HG03175 (cell line): ENCODE measurements around the gene ERG28.

ENCODE experiments used
- ATAC-seq: cut with Tn5 transposase; IDR thresholded peaks from one replicate; pipeline ENCODE4 v1.9.1; 2021; ENCODE audit warnings: mild to moderate bottlenecking, moderate library complexity; ENCODE audit not compliant: unreplicated experiment

ERG28 gene

GRCh38 chr14:75660238-75660629 lies 442 bp downstream of the ERG28 start:
- no peak for ATAC-seq

DNA sequence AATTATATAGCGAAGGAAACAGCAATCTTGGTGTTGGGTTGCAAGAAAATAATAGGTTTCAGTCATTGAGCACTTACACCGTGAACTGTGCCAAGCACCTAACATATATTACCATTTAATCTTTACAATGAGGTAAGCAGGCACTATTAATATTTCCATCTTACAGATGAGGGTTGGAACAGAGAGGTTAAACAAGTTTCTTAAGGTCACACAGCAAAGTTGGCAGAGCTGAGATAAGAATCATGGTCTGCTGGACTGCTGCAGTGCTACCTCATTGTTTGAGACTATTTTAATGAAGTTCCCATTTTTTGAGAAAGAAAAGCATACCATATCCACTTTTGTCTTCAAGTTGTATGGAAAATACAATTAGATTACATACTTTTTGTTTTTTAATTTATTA lies 1.7 kb downstream of the ERG28 start:
- no peak for ATAC-seq

DNA sequence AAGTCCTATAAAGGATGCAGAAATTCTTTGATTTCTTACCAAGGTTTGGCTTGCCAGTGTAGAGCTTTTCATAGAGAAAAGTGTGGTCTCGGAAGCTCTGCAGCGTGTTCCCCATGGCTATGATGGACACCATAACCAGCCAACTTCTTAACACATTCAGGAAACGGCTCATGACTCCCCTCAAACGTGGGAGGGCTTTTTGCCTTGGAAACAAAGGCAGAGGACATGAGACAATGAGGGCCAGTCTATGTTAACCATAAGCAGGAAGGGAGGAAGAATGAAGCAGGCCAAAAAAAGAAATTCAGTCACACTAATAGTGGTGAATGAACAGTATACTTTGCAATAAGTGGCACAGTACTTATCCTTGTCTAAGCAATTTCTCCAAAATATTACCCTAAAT lies 3.3 kb downstream of the ERG28 start:
- no peak for ATAC-seq

GRCh38 chr14:75655235-75655634 lies 5.4 kb downstream of the ERG28 start:
- no peak for ATAC-seq

- peak; percentile 59 for ATAC-seq
Measured at GRCh38 chr14:75654127-75654732, 6.4 kb downstream of the ERG28 start.

DNA sequence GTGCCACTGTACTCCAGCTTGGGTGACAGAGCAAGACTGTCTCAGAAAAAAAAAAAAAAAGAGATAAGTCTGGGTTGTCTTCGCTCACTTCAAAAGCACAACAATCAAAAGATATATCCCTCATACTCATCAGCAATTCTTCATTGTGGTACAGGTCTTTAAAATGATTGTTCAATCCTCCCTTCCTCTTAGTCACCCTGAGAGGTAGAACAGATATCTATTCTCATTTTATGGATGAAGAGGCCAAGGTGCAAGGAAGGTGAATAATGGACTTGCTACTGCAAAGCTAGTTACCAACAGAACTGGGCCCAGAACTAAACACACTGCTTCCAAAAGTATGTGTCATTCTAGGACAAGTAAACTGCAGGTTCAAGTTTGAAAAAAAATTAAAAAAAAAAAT lies 7.1 kb downstream of the ERG28 start:
- no peak for ATAC-seq

DNA sequence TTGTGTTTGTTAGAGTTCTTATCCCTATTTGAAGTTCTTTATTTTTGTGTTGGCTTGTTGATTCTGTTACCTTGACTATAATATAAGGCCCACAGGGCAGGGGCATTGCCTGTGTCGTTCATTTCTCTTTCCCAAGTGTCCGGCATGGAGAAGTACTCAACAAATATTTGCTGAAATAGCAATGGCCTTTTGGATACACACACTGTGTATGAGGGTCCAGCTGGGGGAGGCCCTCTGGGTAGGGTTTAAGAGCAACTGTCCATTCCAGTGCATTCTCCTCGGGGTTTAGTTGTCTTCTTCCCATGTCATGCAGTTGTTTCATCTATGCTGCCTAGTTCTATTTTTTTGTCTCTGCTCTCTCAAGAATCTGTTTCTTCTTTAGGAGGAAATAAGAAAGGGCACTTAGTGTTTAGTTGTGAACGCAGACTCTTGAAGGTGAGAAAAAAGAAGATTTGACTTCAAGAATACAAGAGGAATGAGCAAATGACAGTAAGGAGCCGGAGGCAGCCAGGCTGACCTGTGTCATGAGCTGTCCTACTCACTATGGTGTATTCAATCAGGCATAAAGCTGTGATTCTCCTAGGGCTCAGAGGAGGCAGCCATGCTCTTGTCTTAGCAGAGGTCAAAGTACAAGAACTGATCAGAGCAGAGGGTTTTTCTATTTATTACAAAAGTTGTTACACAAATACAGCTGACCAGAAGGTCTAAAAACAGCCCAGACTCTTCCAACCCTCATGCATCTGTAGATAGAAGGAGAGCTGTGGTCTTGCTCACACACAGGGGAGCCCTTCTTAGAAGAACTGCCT lies 10.2 kb downstream of the ERG28 start:
- no peak for ATAC-seq

DNA sequence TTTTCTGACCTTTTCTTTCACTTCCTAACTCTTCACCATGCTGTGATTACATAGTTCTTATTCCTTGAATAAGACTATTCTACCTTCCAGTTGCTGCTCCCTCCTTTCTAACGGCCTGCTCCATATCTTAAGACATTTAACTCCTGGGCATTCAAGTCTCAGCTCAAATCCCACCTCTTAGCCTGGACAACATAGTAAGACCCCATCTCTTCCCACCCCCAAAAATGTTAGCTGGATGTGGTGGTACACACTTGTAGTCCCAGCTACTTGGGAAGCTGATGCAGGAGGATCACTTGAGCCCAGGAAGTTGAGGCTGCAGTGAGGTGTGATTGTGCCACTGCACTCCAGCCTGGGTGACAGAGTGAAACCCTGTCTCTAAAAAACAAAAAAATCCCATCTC lies 10.9 kb downstream of the ERG28 start:
- ATAC-seq = no peak

DNA sequence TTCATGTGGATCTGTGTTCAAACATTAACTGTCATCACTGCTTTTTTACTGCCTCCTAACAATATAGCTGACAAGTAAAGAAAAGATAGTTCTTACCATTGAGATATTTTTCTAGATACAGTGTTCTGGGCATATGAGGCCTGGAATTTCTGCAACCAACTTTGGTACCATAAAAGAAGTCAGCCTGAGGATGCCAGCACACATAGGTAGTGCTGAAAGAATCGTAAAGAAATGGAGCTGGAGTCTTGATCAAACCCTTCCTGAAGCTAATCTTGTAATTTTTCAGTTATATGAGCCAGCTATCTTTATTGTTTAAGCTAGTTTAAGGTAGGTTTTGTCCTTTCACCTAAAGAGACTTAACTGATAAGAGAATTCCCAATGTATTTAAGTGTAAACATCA lies 11.3 kb downstream of the ERG28 start:
- no peak for ATAC-seq

GRCh38 chr14:75648066-75648838 lies 12.4 kb downstream of the ERG28 start:
- ATAC-seq = no peak

DNA sequence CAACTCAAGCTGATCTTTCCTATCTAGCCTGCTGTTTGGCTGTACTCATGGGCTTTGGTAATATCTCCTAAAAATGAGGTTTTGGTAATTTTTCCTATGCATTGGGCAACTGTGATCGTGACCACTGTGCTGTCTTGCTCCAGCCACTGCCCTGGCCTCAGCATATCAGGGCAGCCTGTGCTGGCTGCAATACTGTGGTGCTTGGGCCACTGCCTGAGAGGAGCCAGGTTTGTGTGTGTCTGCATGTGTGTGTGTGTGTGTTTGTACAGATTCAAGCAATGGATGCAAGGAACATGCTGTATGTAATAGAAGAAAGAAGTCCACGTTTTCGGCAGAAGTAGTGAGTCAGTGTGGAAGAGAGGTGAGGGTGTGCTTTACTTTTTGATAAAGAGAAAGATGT lies 13.0 kb downstream of the ERG28 start:
- no peak for ATAC-seq

DNA sequence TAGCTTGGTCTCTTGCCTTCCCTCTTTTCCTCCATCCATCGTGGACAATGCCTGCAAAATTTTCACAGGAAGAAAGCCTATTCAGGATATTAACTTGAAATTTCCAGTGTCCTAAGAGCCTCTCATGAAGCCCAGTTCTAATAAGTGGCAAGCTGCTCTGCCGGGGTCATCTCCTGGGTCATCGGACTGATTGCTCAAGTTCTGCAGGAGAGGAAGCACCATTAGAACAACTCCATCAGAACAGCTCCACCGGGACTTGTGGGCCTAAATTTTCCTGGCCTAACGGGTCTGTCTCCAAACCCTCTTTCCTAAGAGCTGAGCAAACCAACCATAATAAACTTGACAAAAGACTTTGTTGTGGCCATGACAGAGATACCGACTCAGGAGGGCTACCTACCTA lies 13.9 kb downstream of the ERG28 start:
- no peak for ATAC-seq

GRCh38 chr14:75645056-75645455 lies 15.6 kb downstream of the ERG28 start:
- no peak for ATAC-seq

DNA sequence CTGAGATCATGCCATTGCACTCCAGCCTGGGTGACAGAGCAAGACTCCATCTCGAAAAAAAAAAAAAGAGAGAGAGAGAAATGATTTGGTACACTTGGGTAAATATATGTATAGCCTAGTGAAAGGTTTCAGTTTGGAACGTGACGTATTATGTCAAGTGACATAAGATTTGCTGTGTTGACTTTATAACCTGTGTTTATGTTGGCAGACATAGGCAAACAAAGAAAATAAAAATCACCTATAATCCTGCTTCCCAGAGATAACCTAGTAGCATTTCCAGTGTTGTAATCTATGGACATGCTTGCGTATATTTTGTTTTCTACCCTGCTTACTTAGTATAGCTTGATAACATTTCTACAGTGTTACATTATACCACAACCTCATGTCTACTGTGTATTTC lies 16.7 kb downstream of the ERG28 start:
- ATAC-seq = no peak

DNA sequence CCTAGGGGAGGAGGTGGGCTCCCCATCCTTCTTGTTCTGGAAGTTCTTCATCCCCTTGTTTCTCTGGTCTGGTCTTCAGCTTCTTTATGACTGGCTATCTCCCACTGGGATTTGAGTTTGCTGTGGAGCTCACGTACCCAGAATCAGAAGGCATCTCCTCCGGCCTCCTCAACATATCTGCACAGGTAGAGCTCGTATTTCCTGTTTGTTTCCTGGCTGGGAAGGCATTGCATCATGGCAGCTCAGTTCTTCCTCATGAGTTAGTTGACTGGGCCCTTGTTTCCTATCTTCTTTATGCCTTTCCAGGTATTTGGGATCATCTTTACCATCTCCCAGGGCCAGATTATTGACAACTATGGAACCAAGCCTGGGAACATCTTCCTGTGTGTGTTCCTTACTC lies 19.8 kb downstream of the ERG28 start:
- no peak for ATAC-seq

DNA sequence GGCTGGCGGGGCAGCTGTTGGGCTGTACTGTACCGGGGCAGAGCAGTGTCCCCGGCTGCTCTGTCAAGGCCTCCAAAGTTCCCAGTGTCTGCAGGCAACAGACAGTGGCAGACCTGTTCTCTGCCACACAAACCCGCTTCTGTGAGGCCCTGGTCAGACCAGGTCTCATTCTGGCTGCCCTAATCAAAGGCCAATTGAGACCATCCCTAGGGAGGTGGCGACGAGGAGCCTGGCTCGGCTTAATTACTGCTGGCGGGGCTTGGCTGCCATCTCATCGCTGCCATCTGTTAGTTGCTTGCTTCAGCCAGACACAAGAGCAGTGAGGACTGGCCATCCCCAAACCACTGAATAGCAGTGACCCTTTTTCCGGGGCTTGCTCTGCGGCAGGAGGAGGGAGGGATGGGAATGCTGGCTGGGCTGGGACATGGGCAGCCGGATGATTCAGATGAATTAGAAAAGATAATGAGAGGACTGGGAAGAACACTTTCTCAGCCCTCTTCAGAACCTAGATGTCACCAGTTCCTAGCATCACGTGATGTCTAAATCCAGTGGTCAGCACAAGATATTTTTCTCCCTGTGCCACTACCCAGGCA lies 24.5 kb downstream of the ERG28 start:
- ATAC-seq = no peak

DNA sequence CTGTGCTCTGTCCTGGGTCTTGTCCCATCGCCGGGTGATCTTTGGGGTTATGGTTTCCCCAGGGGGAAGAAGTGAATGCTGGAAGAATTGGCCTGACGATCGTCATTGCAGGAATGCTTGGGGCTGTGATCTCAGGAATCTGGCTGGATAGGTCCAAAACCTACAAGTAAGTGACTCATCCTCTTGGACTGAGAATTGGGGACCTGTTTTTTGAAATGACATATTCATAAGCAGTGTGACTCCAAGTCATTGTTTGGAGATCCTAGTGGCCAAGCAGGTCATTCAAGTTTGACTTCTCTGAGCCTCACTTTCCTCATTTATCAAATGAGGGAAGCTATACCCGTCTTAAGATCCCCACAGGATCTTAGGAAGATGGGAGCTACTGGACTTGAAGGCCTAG lies 25.8 kb downstream of the ERG28 start:
- ATAC-seq = no peak

GRCh38 chr14:75631453-75631831 lies 29.2 kb downstream of the ERG28 start:
- ATAC-seq = no peak

GRCh38 chr14:75630695-75631452 lies 29.8 kb downstream of the ERG28 start:
- no peak for ATAC-seq

GRCh38 chr14:75628816-75629215 lies 31.9 kb downstream of the ERG28 start:
- ATAC-seq = no peak

DNA sequence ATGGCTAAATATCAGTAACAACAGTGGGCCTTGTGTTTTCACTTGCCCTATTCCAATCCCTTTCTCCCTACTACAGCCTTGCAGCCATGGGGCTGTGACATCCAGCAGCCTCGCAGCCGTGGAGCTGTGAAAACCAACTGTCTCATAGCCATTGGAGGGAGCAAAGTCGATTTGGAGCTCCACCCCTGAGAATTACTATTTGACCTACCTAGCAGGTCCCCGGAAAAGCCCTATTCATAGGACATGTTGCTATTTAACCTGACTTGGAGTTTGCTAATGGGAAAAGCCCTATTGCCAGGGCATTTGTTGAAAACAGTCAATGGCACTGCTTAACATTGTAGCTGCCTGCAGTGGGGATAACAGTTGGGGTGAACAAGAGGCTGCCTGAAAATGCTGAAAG lies 33.3 kb downstream of the ERG28 start:
- ATAC-seq = no peak
